GM23248 (cell line): ENCODE data around the gene TAS2R46.

Experiments
- EZH2 ChIP-seq: fragments of 200-600 bp; sonication (generic); IDR thresholded peaks from 2 replicates; pipeline ENCODE4 v1.6.1; 2018; ENCODE audit warnings: antibody characterized with exemption, mild to moderate bottlenecking; ENCODE audit not compliant: insufficient read depth, poor library complexity, severe bottlenecking
- EZH2phosphoT487 ChIP-seq: fragments of 200-600 bp; sonication (generic); IDR thresholded peaks from 2 replicates; pipeline ENCODE4 v1.6.1; 2018; ENCODE audit warnings: antibody characterized with exemption, moderate library complexity, mild to moderate bottlenecking, low read depth; ENCODE audit not compliant: insufficient read depth

GRCh38 chr12:11031307-11031706 lies 30.8 kb downstream of the TAS2R46 start, which contains the start of gene TAS2R31:
- TF ChIP-seq EZH2 (no peak), EZH2phosphoT487 (no peak)
